HepG2 (cell line): ENCODE results near the gene NAPEPLD. TPM values are rescaled to one million over a fixed set of nuclear protein-coding genes. Genes with fewer than 3 reads are reported as not detected.

Source experiments
- E2F2 ChIP-seq: sonication (generic); formaldehyde crosslinking; IDR thresholded peaks from 2 replicates; pipeline ENCODE4 v1.4.0; 2020; ENCODE audit warnings: missing genetic modification reagents, borderline replicate concordance
- GTF3A ChIP-seq: sonication (generic); formaldehyde crosslinking; conservative IDR thresholded peaks from 2 replicates; pipeline ENCODE4 v1.4.0; 2020; ENCODE audit warnings: mild to moderate bottlenecking, missing genetic modification reagents
- HNF1A ChIP-seq, 2 experiments: sonication (generic) in 1 of 2; formaldehyde crosslinking in 1 of 2; IDR thresholded peaks; 2 replicates each; pipeline versions ENCODE4 v1.4.0 to v1.6.1; 2016 to 2020; ENCODE audit warnings: borderline replicate concordance in 1 of 2, low read depth in 1 of 2, mild to moderate bottlenecking in 1 of 2, missing genetic modification reagents in 1 of 2
- HNF1B ChIP-seq: sonication (generic); formaldehyde crosslinking; IDR thresholded peaks from 2 replicates; pipeline ENCODE4 v1.5.1; 2020; ENCODE audit warnings: mild to moderate bottlenecking, moderate library complexity, missing genetic modification reagents
- HOXA5 ChIP-seq: sonication (generic); formaldehyde crosslinking; IDR thresholded peaks from 2 replicates; pipeline ENCODE4 v1.4.0; 2020; ENCODE audit warnings: missing genetic modification reagents
- HOXA7 ChIP-seq: sonication (generic); formaldehyde crosslinking; IDR thresholded peaks from 2 replicates; pipeline ENCODE4 v1.8.1; 2022; ENCODE audit warnings: mild to moderate bottlenecking, missing genetic modification reagents, moderate library complexity
- HOXA9 ChIP-seq: sonication (generic); formaldehyde crosslinking; IDR thresholded peaks from 2 replicates; pipeline ENCODE4 v1.8.1; 2022; ENCODE audit warnings: missing genetic modification reagents, mild to moderate bottlenecking, moderate library complexity, borderline replicate concordance
- SNAPC2 ChIP-seq: sonication (generic); formaldehyde crosslinking; IDR thresholded peaks from 2 replicates; pipeline ENCODE4 v1.8.1; 2022; ENCODE audit warnings: mild to moderate bottlenecking, missing genetic modification reagents
- ZBTB39 ChIP-seq: sonication (generic); formaldehyde crosslinking; IDR thresholded peaks from 2 replicates; pipeline ENCODE4 v1.5.0; 2020; ENCODE audit warnings: missing genetic modification reagents
- ZNF136 ChIP-seq: sonication (generic); formaldehyde crosslinking; IDR thresholded peaks from 2 replicates; pipeline ENCODE4 v1.8.1; 2022; ENCODE audit warnings: low read depth, mild to moderate bottlenecking, moderate library complexity, missing genetic modification reagents
- ZNF772 ChIP-seq: sonication (generic); formaldehyde crosslinking; IDR thresholded peaks from 2 replicates; pipeline ENCODE4 v1.5.0; 2020; ENCODE audit warnings: mild to moderate bottlenecking, missing genetic modification reagents
- polyA plus RNA-seq, 8 experiments: library from polyadenylated mRNA; depleted of rRNA in 3 of 8; stranded (reverse) in 7 of 8; unstranded in 1 of 8; fragments of >200 nt; fragmentation: Illumina TruSeq in 4 of 8; extraction: Trizol in 4 of 8; gene quantifications; 2 replicates each; pipeline versions ENCODE4 v1.2.1 to v1.2.3, GENCODE V29; 2011 to 2016; ENCODE audit warnings: low read depth in 4 of 8, missing spikeins in 1 of 8, mixed read lengths in 1 of 8; ENCODE audit not compliant: insufficient read depth in 1 of 8
- total RNA-seq, 5 experiments: library from RNA; depleted of rRNA; stranded (reverse); fragments of >200 nt; fragmentation: Illumina TruSeq; extraction: Trizol; gene quantifications; 2 replicates each; pipeline ENCODE4 v1.2.3, GENCODE V29; 2016; ENCODE audit warnings: low read depth in 1 of 5
- TF ChIP-seq, protein P1 (sequence below), 2 experiments: sonication (generic) in 1 of 2; formaldehyde crosslinking in 1 of 2; IDR thresholded peaks; 2 replicates each; pipeline versions ENCODE4 v1.4.0 to v1.6.1; 2018 to 2020; ENCODE audit warnings: missing genetic modification reagents in 2 of 2, borderline replicate concordance in 1 of 2, low read depth in 1 of 2, mild to moderate bottlenecking in 1 of 2, missing biosample characterization in 1 of 2
- TF ChIP-seq, protein P2 (sequence below): sonication (generic); formaldehyde crosslinking; conservative IDR thresholded peaks from 2 replicates; pipeline ENCODE4 v1.8.0; 2022; ENCODE audit warnings: missing genetic modification reagents

NAPEPLD gene
- total and polyA plus RNA-seq, 2 of the 13 experiments (the other 11 are each of a cell fraction or from before 2014, with no cell fraction given): 3.4 to 5.6 TPM

DNA sequence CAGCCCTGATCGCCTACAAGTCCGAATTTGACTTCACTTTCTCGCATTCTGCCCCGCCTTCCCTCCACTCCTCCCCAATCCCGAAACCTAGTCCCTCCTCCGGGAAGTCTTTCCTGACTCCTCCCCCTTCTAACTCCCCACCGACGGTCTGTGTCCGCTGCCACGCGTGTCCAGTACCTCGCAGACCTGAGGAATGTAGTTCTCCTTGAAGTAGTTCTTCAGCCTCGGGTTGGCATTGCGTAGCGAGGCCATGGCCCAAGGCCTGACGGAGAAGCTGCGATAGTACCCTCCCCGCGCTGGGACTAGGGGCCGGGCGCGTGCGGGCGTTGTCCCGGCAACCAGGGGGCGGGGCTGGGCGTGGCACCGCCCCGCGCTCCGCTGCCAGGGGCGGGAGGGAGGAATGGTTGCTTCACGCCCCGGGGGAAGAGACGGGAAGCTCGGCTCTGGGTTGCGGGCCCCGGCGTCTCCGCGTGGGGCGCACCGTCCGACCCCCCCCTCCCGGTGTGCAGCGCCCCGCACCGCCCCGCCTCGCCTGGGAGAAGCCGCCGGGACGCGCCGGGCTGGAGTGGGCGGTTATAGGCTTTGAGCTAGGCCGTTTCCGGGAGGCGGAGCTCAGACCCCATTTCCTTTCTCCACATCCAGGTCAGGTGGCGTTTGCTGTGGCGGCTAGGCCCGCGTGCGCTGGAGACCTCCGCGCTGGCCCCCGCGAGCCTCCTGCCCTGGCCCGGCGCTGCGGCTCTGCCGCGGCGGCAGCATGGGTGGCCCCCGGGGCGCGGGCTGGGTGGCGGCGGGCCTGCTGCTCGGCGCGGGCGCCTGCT is 74.2 kb downstream of the NAPEPLD start, which contains the start of the genes ARMC10 and FBXL13 (continued):
- TF ChIP-seq, protein P1, sequence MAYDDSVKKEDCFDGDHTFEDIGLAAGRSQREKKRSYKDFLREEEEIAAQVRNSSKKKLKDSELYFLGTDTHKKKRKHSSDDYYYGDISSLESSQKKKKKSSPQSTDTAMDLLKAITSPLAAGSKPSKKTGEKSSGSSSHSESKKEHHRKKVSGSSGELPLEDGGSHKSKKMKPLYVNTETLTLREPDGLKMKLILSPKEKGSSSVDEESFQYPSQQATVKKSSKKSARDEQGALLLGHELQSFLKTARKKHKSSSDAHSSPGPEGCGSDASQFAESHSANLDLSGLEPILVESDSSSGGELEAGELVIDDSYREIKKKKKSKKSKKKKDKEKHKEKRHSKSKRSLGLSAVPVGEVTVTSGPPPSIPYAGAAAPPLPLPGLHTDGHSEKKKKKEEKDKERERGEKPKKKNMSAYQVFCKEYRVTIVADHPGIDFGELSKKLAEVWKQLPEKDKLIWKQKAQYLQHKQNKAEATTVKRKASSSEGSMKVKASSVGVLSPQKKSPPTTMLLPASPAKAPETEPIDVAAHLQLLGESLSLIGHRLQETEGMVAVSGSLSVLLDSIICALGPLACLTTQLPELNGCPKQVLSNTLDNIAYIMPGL (CRISPR knock-in tag; IDR thresholded peaks at IDR 0.05; ENCODE audit: borderline replicate concordance in 1 of 2, low read depth in 1 of 2): peak; percentile 62 to 65; a peak in 3 of 4 replicates
- TF ChIP-seq, protein P2, sequence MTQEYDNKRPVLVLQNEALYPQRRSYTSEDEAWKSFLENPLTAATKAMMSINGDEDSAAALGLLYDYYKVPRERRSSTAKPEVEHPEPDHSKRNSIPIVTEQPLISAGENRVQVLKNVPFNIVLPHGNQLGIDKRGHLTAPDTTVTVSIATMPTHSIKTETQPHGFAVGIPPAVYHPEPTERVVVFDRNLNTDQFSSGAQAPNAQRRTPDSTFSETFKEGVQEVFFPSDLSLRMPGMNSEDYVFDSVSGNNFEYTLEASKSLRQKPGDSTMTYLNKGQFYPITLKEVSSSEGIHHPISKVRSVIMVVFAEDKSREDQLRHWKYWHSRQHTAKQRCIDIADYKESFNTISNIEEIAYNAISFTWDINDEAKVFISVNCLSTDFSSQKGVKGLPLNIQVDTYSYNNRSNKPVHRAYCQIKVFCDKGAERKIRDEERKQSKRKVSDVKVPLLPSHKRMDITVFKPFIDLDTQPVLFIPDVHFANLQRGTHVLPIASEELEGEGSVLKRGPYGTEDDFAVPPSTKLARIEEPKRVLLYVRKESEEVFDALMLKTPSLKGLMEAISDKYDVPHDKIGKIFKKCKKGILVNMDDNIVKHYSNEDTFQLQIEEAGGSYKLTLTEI (CRISPR knock-in tag): no peak
- TF ChIP-seq HOXA9: no peak
- no peak for TF ChIP-seq GTF3A (CRISPR knock-in tag)
- no peak for TF ChIP-seq HOXA7 (CRISPR knock-in tag)
- TF ChIP-seq E2F2 (CRISPR knock-in tag): no peak
- peak; percentile 85; the same call in 1 of the 2 replicates for TF ChIP-seq ZBTB39 (CRISPR knock-in tag)
- TF ChIP-seq HNF1A (IDR thresholded peaks at IDR 0.05; ENCODE audit: low read depth): no peak
- peak; percentile 63; the same call in 1 of the 2 replicates for TF ChIP-seq HNF1A (CRISPR knock-in tag; IDR thresholded peaks at IDR 0.05; ENCODE audit: borderline replicate concordance)
- TF ChIP-seq SNAPC2 (CRISPR knock-in tag): 0 out of 2 replicates have a peak, but pooled peaks have one; percentile 37
- no peak for TF ChIP-seq ZNF136 (CRISPR knock-in tag)
- peak; percentile 92 for TF ChIP-seq HOXA5 (CRISPR knock-in tag)
- peak; percentile 73 for TF ChIP-seq HNF1B
- no peak for TF ChIP-seq ZNF772 (CRISPR knock-in tag)
